GM18909 (cell line): ENCODE results near the gene GNA15.
"Not testable (repeated sequence)": the region's sequence is repeated elsewhere in the genome, so short reads cannot be mapped to it uniquely, and the experiment has no call there.

ENCODE experiments used
- ATAC-seq: cut with Tn5 transposase; IDR thresholded peaks from one replicate; pipeline ENCODE4 v1.9.1; 2021; ENCODE audit warnings: mild to moderate bottlenecking; ENCODE audit not compliant: unreplicated experiment, poor library complexity

Gene GNA15, protein sequence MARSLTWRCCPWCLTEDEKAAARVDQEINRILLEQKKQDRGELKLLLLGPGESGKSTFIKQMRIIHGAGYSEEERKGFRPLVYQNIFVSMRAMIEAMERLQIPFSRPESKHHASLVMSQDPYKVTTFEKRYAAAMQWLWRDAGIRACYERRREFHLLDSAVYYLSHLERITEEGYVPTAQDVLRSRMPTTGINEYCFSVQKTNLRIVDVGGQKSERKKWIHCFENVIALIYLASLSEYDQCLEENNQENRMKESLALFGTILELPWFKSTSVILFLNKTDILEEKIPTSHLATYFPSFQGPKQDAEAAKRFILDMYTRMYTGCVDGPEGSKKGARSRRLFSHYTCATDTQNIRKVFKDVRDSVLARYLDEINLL

GRCh38 chr19:3135961-3136683 is at the start of gene GNA15:
Gene GNA15 (plus strand): TSS chr19:3136033. CDS start chr19:3136451, 418 bp downstream.
- no peak for ATAC-seq

DNA sequence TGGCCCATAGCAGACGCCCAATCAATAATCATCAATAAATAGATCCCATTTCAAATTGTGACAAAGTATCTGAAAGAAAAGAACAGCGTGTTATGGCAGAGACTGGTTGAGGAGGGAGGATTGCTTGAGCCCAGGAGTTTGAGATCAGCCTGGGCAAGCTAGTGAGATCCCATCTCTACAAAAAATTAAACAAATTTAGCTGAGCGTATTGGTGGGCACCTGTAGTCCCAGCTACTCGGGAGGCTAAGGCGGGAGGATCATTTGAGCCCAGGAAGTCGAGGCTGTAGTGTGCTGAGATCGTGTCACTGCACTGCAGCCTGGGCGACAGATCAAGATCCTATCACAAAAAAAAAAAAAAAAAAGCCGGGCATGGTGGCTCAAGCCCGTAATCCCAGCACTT is 48.1 kb upstream of the GNA15 start:
- no peak for ATAC-seq

GRCh38 chr19:3089299-3089855 is 46.5 kb upstream of the GNA15 start:
- not testable (repeated sequence) for ATAC-seq

- ATAC-seq = peak; percentile 20
Measured at GRCh38 chr19:3094601-3095440, 41.0 kb upstream of the GNA15 start.

- no peak for ATAC-seq
Measured at GRCh38 chr19:3095441-3096191, 40.2 kb upstream of the GNA15 start.

DNA sequence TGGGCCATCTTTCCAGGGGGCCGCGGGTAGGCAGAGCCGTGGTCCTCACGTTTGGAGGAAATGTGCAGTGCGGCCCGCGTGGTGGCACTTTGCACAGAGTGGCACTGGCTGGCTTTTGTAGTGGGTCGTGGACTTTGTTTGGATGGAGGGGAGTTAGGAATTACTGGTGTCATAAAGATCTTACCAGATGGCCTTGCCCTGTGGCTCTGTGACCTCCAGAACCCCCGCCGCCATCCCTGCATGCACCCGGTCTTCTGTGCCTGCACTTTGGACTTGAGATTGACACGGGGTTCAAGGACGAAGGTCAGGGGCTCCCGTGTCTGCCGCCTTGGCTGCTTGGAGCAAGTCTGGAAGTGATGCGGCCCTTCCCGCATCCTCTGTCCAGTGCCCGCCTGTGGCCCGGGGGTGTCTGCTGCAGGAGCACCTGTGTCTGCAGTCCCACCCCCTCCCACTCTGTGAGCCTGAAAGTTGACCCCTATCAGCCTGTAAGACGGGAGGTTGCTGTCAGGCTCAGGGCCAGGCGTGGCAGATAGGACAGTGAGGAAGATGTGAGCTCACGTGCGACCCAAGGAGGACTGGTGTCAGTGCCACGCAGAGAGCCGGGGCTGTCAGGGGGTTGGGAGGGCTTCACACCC is 39.4 kb upstream of the GNA15 start:
- no peak for ATAC-seq

GRCh38 chr19:3096902-3097326 is 38.9 kb upstream of the GNA15 start:
- no peak for ATAC-seq

DNA sequence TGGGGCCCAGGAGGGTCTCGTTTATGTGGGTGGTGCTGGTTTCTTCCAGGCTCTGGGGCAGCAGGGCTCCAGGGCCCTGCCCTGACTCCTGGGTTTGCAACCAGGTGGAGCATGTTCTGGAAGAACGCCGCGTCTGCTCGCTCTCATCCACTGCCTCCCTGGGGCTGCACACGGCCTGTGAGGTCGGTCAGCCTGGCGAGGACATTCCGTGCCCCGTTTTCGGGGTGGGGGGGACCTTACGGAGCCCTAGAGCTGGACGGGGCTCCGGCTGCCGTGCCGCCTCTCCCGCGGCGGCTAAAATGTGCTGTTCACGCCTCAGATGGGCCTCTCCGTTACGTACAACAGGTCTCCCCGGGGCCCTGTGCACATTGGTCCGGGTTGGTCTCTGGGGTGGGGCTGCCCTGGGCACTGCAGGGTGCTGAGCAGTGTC is 38.4 kb upstream of the GNA15 start:
- ATAC-seq = no peak

DNA sequence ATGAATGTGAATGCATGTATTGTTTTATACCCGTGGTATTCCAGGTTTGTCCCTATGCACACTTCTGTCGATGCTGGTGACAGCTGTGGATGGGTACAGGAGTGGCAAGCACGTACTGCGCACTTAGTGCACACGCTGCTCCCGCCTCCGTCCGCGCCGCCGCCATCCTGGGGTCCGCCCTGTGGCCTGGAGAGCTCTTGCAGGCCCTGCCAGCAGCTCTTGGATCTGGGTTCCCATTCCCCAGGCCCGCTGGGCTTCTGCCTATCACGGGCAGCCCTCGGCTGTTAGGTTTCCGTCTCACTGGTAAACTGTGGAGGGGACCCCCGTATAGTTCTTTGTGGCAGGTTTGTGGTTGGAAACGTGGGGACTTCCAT is 37.7 kb upstream of the GNA15 start:
- no peak for ATAC-seq

DNA sequence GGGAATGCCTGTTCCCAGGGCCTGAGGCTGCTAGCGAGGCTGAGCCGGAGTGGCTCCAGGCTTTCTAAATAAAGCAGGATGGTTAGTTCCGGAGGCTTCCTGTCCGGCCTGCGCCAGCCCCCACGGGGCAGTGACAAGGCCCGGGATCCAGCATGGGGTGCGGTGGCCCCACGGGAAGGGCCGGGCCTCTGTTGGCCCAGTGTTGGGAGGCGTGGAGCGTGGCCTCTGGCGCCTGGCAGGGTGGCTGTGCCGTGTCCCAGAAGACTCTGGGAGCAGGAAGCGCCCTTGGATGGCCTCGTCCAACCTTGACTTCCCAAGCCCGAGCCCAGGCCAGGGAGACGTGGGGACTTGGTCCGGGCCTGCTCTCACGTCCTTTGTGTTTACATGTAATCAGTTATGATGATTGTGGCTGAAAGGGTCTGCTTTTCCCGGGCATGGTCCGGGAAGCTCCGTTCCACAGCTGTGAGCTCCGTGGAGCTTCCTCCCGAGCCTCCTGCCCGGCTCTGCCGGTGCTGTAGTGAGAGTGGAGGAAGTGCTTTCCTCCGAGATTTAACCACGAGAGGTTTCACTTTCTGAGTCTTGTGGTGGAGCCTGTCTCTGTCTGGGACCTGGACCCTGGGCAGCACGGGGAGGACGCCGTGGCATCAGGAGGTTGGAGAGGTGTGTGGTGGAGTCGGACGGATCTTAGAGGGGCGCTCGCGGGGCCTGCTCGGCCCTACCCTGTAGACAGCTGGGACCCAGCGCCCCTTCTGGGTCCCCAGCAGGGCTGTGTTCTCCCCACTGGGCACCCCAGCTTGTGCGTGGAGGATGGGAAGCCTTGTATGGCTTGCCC is 37.1 kb upstream of the GNA15 start:
- ATAC-seq = no peak

DNA sequence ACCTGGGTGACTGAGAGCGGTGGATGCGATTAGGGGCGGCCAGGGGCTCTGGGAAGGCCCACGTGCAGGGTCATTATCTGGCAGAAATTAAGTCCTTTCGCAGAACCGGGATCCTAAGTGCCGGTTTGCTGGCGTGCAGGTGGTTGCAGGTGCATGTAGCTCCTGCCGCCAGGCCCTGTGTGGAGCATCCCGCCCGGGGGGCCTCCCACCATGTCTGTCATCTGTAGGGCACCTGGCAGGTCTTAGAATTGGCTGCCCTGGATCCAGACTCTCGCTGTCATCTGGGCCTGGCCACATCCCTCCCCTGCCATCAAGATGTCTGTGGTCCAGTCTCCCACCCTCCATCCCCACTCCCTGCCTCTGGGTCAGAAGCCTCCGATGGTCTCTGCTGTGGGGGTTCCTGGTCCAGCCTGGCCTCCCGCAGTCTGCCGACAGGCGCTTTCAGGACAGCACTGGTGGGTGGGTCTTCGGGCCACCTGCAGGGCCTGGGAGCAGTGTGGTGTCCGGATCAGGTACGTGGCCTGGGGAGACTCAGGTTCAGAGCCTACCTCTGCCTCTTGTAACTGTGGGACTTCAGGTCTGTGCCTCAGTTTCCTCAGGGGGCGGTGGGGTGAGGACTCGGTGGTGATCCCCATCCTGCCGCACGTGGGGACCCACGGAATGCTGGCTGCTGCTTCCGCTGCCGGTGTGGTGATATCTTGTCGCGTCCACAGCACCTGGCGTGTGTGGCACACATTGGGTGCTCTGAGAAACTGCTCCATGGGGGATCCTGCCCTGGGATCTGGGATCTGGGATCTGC is 36.3 kb upstream of the GNA15 start:
- no peak for ATAC-seq

DNA sequence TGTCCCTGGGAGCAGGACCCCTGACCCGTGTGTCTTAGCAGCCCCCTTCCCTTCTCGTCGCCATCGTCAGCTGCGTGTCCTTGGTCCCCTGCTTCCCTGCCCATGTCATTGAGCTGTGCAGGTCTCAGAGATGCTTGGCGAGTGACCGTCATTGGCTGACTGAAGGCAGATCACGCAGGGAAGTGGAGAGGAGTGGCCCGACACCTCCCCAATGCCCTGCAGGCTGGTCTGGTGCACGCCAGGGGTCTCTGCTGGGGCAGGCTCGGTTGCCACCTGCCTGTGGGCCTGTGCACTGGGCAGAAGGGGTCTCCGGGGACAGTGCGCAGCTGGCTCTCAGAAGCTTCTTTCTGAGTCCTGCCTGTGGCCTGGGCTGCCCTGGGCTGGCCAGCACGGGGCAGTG is 35.5 kb upstream of the GNA15 start:
- no peak for ATAC-seq

DNA sequence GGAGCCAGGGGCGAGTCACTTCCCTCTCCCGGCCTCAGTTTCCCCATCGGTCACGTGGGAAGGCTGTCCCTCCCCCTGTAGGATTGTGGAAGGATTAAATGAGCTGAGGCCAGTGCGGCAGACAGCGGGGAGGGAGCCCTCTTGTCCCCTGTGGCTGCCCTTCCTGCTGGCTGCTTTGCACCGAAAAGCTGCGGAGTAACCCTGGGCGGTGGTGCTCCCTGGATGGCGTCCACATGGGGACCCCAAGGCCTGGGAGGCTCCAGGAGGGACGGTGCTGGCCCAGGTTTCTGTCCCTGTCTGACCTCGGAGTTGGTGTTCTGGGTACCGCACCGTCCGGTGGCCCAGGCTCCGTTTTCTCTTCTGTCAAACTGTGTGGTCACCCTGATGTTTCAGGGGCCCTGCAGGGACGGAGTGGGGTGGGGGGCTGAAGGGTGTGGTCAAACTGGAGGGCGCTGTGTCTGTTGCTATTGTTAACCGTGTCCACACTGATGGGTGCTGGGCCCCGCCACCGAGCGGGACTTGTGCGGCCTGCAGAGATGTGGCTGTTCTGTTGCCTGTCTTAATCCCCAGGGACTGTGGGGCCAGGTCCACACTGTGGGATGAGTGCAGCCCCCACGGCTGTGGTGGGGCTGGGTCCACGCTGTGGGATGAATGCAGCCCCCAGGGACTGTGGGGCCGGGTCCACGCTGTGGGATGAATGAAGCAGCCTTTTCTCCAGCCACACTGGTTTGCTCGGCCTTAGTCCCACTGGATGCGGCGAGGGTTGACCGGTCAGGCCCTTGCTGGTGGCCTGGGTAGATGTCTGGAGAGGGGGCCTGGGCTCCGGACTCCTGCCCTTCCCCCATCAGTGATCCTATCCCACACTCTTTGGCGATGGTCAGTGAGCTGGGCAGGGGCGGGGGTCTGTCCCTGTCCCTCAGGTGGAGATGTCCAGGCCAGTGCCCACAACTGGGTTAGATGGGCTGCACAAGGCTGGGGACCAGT is 34.8 kb upstream of the GNA15 start:
- no peak for ATAC-seq

DNA sequence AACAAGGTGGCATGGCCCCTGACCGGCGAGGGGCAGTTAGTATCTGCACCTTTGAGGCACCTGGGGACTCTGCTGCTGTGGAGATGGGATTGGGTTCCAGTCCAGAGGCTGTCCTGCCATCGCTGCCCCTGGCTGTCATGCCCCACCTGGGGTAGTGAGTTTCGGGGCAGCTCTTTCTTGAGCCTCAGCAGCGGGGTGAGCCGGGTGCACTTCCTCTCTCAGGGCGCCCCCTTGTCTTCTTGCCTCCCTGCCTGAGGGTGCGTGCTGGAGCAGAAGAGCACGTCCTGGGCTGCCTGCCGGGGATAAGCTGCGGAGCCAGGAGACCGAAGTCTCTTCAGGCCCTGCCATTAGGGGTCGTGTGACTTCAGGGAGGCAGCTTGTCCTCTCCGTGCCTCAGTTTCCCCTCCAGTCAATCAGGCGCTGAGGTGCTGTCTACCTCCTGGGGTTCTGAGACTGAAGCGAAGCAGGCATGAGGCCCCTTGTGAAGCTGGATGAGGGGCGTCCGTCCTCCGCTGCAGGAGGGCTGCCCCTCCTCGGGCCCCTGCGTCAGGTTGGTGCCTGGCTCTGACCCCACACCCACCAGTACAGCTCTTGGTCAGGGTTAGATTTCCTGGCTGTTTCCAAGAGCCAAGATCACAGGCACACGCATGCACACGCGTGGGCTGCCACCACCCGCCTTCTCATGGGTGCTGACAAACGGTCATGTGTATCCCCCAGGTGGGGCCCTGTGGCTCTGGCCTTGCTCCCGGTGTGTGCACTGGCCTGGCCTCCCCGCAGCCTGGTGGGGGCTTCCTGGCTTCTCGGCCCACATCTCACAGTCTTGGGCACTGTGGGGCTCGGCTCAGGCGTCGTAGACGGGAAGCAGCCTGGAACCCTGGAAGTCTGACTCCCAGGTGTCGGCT is 33.3 kb upstream of the GNA15 start:
- no peak for ATAC-seq

DNA sequence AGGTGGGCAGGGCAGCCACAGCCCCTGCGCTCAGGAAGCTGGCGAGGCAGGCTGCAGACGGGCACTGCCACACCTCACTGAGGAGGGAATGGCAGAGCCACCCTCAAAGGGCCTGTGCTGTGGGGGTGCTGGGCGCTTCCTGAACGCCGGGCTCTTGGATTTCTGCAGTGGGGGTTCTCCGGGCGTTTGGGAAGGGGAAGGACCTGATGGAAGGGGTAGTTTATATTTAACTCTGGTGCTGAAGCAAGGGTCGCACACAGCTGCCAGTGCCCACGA is 31.2 kb upstream of the GNA15 start:
- no peak for ATAC-seq
